ENCODE data around the gene KCTD2.
A peak's percentile ranks its signal among the peaks of the same experiment; 100 is the strongest.

Gene KCTD2

DNA sequence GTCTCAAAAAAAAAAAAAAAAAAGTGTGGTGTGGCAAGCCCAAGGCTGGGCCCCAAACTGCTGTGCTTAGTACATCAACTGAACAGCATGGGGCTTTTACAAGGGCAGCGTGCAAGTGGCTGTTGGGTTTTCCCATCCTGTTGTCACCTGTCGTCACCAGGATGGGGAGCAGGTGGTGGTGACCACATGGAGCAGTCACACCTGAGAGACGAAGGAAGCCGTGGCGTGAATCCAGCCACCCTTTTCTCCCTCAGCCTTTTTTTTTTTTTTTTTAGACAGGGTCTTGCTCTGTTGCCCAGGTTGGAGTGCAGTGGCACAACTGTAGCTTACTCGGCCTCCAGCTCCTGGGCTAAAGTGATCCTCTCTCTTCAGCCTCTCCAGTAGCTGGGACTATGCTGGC is 38.7 kb upstream of the KCTD2 start:
- no peak for TF ChIP-seq EZH2 (IDR thresholded peaks at IDR 0.05; ENCODE audit: borderline replicate concordance, low read depth, low read length, severe bottlenecking)
- TF ChIP-seq, protein P1, sequence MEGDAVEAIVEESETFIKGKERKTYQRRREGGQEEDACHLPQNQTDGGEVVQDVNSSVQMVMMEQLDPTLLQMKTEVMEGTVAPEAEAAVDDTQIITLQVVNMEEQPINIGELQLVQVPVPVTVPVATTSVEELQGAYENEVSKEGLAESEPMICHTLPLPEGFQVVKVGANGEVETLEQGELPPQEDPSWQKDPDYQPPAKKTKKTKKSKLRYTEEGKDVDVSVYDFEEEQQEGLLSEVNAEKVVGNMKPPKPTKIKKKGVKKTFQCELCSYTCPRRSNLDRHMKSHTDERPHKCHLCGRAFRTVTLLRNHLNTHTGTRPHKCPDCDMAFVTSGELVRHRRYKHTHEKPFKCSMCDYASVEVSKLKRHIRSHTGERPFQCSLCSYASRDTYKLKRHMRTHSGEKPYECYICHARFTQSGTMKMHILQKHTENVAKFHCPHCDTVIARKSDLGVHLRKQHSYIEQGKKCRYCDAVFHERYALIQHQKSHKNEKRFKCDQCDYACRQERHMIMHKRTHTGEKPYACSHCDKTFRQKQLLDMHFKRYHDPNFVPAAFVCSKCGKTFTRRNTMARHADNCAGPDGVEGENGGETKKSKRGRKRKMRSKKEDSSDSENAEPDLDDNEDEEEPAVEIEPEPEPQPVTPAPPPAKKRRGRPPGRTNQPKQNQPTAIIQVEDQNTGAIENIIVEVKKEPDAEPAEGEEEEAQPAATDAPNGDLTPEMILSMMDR (IDR thresholded peaks at IDR 0.05; ENCODE audit: borderline replicate concordance, extremely low read depth, low read length, poor library complexity, severe bottlenecking), result no peak
- Histone ChIP-seq H3K9ac (ENCODE audit: low read depth, low read length) (no peak overlapping the region), H2AFZ (ENCODE audit: low read depth, low read length) (no peak overlapping the region), H3K4me3 (ENCODE audit: low read depth in 1 of 2, low read length in 2 of 2) (no peak overlapping the region), H3K27me3 (ENCODE audit: insufficient read depth, low read length, poor library complexity) (no peaks in the 10 kb centered on the region), H3K4me1 (ENCODE audit: insufficient read depth, low read length) (peaks cover 13% of the 10 kb centered on the region), H3K27ac (ENCODE audit: low read length) (no peak overlapping the region), H3K9me3 (ENCODE audit: insufficient read depth, low read length, severe bottlenecking) (no peaks in the 10 kb centered on the region), H3K79me2 (ENCODE audit: insufficient read depth, low read length) (peaks cover 8% of the 10 kb centered on the region), H3K4me2 (ENCODE audit: insufficient read depth, low read length) (no peak overlapping the region), H3K36me3 (ENCODE audit: insufficient read depth, low read length) (peaks cover 5% of the 10 kb centered on the region; the same call in 1 of the 2 replicates), H4K20me1 (ENCODE audit: insufficient read depth, low read length) (no peaks in the 10 kb centered on the region)
- DNase-seq, result no peak
- no peak for ATAC-seq (ENCODE audit: insufficient read depth, low read depth)

DNA sequence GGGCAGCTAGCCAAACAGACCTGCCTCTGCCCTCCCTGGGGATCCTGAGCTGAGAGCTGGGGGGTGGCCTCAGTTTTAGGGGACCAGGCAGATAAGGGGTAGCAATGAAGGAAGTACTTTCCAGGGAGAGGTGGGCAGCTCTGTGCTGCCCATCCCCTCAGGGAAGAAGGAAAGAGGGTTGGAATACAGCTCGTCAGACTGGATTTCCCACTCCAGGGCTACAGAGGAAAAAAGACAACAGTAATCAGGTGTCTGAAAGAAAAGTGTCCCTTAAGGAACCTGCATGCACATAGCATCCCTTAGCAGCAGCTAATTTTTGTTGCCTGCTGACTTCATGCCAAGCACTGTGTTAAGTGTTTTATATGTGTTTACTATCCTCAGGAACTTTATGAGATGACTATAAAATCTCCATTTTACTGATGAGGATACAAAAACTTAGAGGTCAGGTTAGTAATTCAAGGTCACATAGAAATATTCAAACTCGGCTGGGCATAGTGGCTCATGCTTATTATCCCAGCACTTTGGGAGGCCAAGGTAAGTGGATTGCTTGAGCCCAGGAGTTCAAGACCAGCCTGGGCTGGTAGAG is 37.8 kb upstream of the KCTD2 start:
- Histone ChIP-seq H3K27ac (ENCODE audit: low read length) (no peak overlapping the region), H3K9ac (ENCODE audit: low read depth, low read length) (no peak overlapping the region), H3K27me3 (ENCODE audit: insufficient read depth, low read length, poor library complexity) (no peaks in the 10 kb centered on the region), H4K20me1 (ENCODE audit: insufficient read depth, low read length) (no peaks in the 10 kb centered on the region), H3K36me3 (ENCODE audit: insufficient read depth, low read length) (peaks cover 5% of the 10 kb centered on the region; the same call in 1 of the 2 replicates), H3K79me2 (ENCODE audit: insufficient read depth, low read length) (peaks cover 15% of the 10 kb centered on the region), H2AFZ (ENCODE audit: low read depth, low read length) (no peak overlapping the region), H3K4me2 (ENCODE audit: insufficient read depth, low read length) (no peak overlapping the region), H3K4me3 (ENCODE audit: low read depth in 1 of 2, low read length in 2 of 2) (no peak overlapping the region), H3K4me1 (ENCODE audit: insufficient read depth, low read length) (peaks cover 20% of the 10 kb centered on the region), H3K9me3 (ENCODE audit: insufficient read depth, low read length, severe bottlenecking) (no peaks in the 10 kb centered on the region)
- no peak for ATAC-seq (ENCODE audit: insufficient read depth, low read depth)
- no peak for DNase-seq
- no peak for TF ChIP-seq EZH2 (IDR thresholded peaks at IDR 0.05; ENCODE audit: borderline replicate concordance, low read depth, low read length, severe bottlenecking)
- TF ChIP-seq, protein P1 (IDR thresholded peaks at IDR 0.05; ENCODE audit: borderline replicate concordance, extremely low read depth, low read length, poor library complexity, severe bottlenecking), result no peak

DNA sequence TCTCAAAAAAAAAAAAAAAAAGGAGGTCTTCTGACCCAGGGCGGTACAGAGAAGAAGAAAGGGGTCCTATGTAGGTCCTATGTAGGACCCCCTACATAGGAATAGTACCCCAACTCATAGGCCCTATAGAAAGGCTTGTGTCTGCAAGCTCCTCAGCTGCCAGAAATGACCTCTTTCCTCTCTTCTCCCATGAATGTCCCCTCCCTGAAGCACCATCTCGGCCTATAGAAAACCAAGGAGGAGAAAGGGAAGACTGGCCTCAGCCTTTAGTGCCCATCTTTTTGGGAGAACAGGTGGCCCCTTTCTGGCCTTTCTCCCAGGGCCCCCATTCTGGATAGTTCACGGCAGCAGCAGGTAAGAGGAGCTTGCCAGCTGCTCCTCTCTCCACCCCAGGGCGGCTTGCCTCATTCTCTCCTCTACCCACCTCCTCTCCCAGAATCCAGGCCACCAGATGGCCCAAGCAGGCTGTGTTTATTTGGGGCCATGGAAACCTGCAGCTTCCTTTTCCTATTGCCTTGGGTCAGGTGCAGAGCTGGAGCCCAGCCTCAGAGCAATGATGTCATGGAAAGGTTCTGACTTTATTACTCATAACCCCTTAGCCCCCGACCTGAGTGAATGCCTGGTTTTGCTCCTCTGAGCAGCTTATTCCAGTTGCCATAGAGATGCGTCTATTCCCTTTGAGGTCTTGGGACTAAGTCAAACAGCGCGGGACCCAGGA is 36.2 kb upstream of the KCTD2 start:
- Histone ChIP-seq H3K4me3 (ENCODE audit: low read depth in 1 of 2, low read length in 2 of 2) (no peak overlapping the region), H3K4me2 (ENCODE audit: insufficient read depth, low read length) (no peak overlapping the region), H3K36me3 (ENCODE audit: insufficient read depth, low read length) (peaks cover 5% of the 10 kb centered on the region), H3K79me2 (ENCODE audit: insufficient read depth, low read length) (peaks cover 24% of the 10 kb centered on the region), H4K20me1 (ENCODE audit: insufficient read depth, low read length) (no peaks in the 10 kb centered on the region), H2AFZ (ENCODE audit: low read depth, low read length) (peak overlapping the region; percentile 72), H3K9me3 (ENCODE audit: insufficient read depth, low read length, severe bottlenecking) (no peaks in the 10 kb centered on the region), H3K9ac (ENCODE audit: low read depth, low read length) (no peak overlapping the region), H3K4me1 (ENCODE audit: insufficient read depth, low read length) (peaks cover 26% of the 10 kb centered on the region), H3K27ac (ENCODE audit: low read length) (no peak overlapping the region), H3K27me3 (ENCODE audit: insufficient read depth, low read length, poor library complexity) (no peaks in the 10 kb centered on the region)
- ATAC-seq (ENCODE audit: insufficient read depth, low read depth) (no peak), DNase-seq (no peak)
- TF ChIP-seq, protein P1 (IDR thresholded peaks at IDR 0.05; ENCODE audit: borderline replicate concordance, extremely low read depth, low read length, poor library complexity, severe bottlenecking), result no peak
- no peak for TF ChIP-seq EZH2 (IDR thresholded peaks at IDR 0.05; ENCODE audit: borderline replicate concordance, low read depth, low read length, severe bottlenecking)
